CD4-positive, alpha-beta T cell treated with Interleukin-17A for 4 hours (primary cell): ENCODE results near the gene MLANA.

Experiments
- DNase-seq: peaks from one replicate; pipeline ENCODE4 v3.0.0-alpha.2; 2020; ENCODE audit warnings: mixed read lengths

Gene MLANA

GRCh38 chr9:5890641-5891040 lies at the start of gene MLANA:
Gene MLANA (plus strand): TSS chr9:5890889. CDS start chr9:5892475, 1,586 bp downstream.
- DNase-seq = no peak

GRCh38 chr9:5841771-5842573 lies 48.7 kb upstream of the MLANA start:
- peak; percentile 59 for DNase-seq

DNA sequence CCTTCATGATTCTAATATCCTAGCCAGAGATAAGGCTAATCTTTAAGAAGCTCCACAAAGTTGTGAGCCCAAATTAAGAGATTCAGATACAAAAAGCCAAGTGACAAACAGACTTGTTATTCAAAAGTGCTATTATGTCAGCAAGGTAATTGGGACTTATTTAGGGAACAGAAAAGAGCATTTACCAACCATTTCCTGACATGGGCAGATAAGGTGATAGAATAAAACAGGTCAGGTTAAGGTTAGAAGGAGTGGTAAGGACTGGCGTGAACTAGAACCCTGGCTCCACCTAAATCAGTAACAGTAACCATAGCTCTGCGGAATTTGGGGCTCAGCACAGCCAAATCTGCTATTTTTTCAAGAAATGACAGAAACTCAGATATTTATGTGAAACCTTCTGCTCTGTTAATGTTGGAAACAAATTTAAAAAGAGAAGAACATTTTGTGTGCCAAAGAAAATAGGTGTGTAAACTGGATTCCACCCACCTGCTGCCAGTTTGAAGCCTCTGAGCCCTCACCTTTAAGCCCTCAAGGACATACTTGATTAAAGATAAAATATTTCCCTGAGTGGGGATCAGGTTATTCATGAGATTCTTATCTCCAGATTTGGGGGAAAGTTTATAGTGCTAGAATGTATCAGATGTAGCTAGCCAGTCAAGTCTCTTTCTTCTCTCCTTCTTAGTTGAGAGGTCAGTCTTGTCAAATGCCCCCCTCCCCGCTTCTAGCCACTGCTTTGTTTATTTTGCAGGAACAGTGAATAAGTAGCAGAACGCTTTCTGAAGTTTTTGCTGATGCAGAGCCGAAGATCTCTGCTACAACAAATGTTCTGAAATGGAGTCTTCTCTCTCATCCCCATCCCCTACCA lies 47.5 kb upstream of the MLANA start:
- DNase-seq = no peak

GRCh38 chr9:5843794-5844471 lies 46.8 kb upstream of the MLANA start:
- no peak for DNase-seq

- no peak for DNase-seq
Observed at GRCh38 chr9:5845157-5845531, 45.5 kb upstream of the MLANA start.

GRCh38 chr9:5846096-5846495 lies 44.6 kb upstream of the MLANA start:
- no peak for DNase-seq

DNA sequence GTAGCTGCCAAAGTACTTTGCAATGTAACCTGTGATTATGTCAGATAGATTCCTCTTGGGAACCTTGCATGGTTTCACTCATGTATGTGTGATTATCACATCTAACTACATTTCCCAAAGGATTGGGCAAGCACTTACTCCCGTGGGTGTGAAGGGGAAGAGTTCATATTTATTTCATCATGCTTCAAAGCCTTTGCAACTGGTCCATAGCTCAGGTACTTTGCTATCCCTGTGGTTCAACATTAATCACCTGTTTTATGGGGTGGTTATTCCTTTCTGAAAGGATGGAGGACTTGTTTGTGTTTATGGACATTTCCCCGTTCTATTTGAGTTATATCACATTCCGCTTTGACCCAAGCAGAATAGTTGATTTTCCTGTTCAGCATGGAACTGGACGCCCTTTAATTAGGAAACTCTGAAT lies 44.2 kb upstream of the MLANA start:
- DNase-seq = no peak

DNA sequence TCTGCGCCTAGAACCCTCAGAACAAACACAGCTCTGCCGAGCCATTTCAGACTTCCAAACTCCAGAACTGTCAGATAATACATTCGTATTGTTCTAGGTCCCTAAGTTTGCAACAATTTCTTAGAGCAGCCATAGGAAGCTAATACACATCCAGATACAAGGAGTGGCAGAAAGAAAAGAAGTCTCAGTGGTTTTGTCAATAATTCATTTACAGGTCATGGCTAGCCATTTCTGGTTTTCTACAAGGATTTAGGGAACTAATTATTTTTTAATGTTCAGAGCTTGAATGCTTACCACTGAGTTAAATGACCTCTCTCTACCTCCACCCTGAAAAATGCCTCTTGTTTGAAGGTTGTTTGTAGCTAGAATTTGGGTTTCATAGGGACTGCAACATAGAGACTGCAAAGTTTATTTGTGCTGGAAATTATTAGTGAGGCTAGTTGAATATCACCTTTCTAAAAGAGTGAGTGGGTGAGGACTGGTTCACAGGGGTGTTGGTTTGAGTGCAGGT lies 42.3 kb upstream of the MLANA start:
- no peak for DNase-seq

GRCh38 chr9:5850724-5851122 lies 40.0 kb upstream of the MLANA start:
- DNase-seq = no peak

GRCh38 chr9:5851445-5851844 lies 39.2 kb upstream of the MLANA start:
- DNase-seq = peak; percentile 43

- no peak for DNase-seq
Observed at GRCh38 chr9:5852987-5853386, 37.7 kb upstream of the MLANA start.

DNA sequence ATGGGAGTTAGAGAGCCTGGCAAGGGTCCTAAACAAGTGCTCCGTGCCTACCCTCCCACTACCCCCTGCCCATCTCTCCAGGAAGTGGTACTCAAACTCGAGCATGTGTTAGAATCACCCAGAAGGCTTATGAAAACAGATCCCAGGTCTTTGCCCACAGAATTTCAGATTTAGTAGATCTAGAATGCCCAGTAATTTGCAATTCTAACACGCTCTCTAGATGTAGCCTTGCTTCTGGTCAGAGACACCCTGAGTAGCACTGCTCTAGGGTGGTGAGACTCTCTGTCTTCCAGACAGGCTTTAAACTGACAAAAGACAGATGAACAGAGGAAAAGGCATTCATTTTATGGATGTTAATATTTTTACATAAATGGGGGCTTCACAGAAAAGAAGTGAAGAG lies 37.1 kb upstream of the MLANA start:
- DNase-seq = no peak

GRCh38 chr9:5854063-5854790 lies 36.5 kb upstream of the MLANA start:
- DNase-seq = no peak

DNA sequence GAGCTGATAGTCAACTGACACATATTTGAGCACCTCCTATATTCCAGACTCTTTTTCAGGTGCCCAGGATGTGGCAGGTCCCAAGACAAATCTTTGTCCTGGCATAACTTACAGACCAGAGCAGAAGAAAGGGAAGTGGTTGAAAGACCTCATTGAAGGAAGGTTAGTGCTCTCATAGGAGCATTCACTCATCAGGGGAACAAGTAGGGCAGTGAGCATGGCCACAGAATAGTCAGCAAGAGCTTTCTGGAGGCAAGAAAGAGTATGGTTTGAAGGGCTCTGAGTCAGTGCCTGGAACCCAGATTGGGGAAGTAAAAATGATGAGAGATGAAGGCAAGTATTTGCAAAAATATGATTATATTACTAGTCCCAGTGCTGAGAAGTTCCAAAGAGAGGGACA lies 32.8 kb upstream of the MLANA start:
- DNase-seq = no peak

- no peak for DNase-seq
Observed at GRCh38 chr9:5858833-5859232, 31.9 kb upstream of the MLANA start.

DNA sequence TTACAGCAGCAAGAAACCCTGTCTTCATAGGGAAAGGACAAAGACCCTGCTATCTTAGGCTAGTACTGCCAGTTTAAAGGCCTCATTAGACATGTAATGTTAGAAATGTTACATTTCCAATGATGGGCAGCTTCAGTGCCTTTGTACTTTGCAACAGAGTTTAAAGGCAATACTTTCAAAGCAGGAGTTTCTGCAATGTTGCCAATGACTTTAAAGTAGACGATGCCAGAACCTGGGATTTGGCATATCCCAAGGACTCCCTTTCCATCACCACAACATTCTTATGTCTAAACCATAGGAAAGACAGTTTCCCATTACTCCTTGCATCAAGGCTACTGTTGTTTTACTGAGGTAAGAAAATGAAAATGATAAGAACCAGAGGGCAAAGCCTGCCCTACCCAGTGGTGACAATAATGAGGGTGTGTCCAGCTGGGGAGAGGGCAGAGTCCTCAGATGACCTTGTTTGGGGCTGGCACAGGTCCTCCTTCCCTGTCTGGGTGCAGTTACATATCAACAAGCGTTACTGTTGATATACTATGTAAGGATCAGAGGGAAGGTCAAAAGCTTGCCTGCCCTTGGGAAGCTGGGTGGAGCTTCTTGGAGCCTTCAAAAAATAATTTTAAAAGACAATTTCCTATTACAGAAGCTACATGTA lies 27.5 kb upstream of the MLANA start:
- no peak for DNase-seq

- no peak for DNase-seq
Observed at GRCh38 chr9:5864446-5864845, 26.2 kb upstream of the MLANA start.

DNA sequence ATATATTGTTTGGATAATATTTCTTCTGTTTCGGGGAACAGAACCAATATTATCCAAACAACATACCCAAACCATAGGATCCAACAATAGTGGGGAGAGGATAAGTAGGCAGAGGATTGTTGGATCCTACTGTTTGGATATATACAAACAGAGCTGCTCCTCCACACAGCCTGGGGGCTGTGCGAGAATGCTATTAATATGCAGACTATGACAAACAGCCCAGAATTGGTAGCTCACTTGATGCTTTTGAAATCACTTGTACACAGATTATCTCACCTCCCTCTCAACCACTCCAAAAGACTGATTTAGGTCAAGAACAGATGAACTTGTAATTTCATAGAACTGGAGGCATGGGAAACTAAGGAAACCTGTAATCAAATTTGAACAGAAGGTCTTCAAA lies 24.4 kb upstream of the MLANA start:
- no peak for DNase-seq

DNA sequence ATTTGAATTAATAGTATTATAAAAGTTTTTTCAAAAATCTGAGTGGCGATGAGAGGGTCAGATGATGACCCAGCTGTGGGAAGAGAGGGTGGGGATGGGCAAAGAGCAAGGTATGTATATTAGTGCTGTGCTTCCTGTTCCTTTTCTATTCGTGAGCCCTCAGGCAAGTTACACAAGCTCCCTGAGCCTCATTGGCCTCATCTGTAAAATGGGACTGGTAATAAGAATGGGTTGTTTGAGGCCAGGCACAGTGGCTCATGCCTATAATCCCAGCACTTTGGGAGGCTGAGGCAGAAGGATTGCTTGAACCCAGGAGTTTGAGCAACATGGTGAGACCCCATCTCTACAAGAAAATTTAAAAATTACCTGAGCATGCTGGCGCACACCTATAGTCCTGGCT lies 24.0 kb upstream of the MLANA start:
- no peak for DNase-seq

DNA sequence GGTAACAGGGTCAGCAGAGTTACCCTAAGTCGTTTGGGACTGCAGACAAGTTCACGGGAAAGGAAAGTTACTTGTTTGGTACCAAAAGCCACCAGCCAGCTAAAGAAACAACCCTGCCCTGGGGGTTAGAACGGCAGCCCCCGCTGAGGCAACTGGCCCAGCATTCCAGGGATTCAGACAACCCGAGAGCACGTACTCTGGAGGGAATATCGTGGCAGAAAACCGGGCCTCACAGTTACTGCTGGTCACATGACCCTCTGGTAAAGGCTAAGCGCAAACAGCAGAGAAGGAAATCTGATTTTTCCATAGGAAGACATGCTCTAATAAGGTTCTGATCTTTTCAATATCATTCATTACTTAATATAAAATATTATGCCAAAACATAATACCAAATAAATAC lies 22.5 kb upstream of the MLANA start:
- no peak for DNase-seq

- DNase-seq = peak; percentile 45
Observed at GRCh38 chr9:5869315-5870019, 21.2 kb upstream of the MLANA start.

DNA sequence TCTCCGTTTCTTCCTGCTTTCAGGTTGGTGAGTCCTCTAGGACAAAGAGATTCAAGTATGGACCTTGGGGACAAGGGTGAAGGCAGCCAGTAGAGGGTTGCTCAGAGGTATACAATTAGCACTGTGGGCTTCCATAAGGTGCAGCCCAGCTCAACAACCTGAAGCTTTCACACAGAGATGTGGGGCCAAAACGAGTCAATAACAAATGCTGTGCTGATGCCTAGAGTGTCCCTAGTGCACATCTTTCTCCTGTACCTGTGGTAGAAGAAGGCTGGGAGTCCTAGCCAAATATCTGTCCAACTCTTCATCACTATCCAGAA lies 20.7 kb upstream of the MLANA start:
- no peak for DNase-seq
